HG02870 (cell line): Measurements from ENCODE around the gene LILRA2.
A peak's percentile ranks its signal among the peaks of the same experiment; 100 is the strongest.
"Not testable (repeated sequence)": the region's sequence is repeated elsewhere in the genome, so short reads cannot be mapped to it uniquely, and the experiment has no call there.

Source experiments
- ATAC-seq: cut with Tn5 transposase; IDR thresholded peaks from one replicate; pipeline ENCODE4 v1.9.1; 2021; ENCODE audit warnings: mild to moderate bottlenecking, moderate library complexity; ENCODE audit not compliant: unreplicated experiment

The LILRA2 gene

GRCh38 chr19:54608205-54608604 lies 34.6 kb downstream of the LILRA2 start:
- ATAC-seq: no peak

GRCh38 chr19:54608792-54609191 lies 35.2 kb downstream of the LILRA2 start:
- no peak for ATAC-seq

GRCh38 chr19:54609356-54609791 lies 35.8 kb downstream of the LILRA2 start:
- no peak for ATAC-seq

- no peak for ATAC-seq
Observed at GRCh38 chr19:54612428-54612827, 38.8 kb downstream of the LILRA2 start.

- no peak for ATAC-seq
Observed at GRCh38 chr19:54614726-54615125, 41.1 kb downstream of the LILRA2 start.

GRCh38 chr19:54616057-54616456 lies 42.5 kb downstream of the LILRA2 start:
- no peak for ATAC-seq

- peak; percentile 85 for ATAC-seq
Observed at GRCh38 chr19:54616821-54617560, 43.4 kb downstream of the LILRA2 start.

- no peak for ATAC-seq
Observed at GRCh38 chr19:54620464-54620863, 46.9 kb downstream of the LILRA2 start.

- ATAC-seq: no peak
Observed at GRCh38 chr19:54622431-54622830, 48.8 kb downstream of the LILRA2 start.

- not testable (repeated sequence) for ATAC-seq
Observed at GRCh38 chr19:54624234-54624633, 50.6 kb downstream of the LILRA2 start.

GRCh38 chr19:54624934-54625730 lies 51.5 kb downstream of the LILRA2 start:
- not testable (repeated sequence) for ATAC-seq

GRCh38 chr19:54626757-54627156 lies 53.2 kb downstream of the LILRA2 start:
- no peak for ATAC-seq

- ATAC-seq: not testable (repeated sequence)
Observed at GRCh38 chr19:54627912-54628311, 54.3 kb downstream of the LILRA2 start.

GRCh38 chr19:54630262-54630661 lies 56.7 kb downstream of the LILRA2 start, which contains the start of gene LILRB1:
TSS of gene LILRB1 (plus strand) at chr19:54630484. CDS start at chr19:54631074, 590 bp downstream.
- ATAC-seq: not testable (repeated sequence)

GRCh38 chr19:54630782-54631181 lies 57.2 kb downstream of the LILRA2 start:
- ATAC-seq: no peak

- not testable (repeated sequence) for ATAC-seq
Observed at GRCh38 chr19:54631489-54632337, 58.1 kb downstream of the LILRA2 start.

GRCh38 chr19:54632517-54632916 lies 58.9 kb downstream of the LILRA2 start:
- not testable (repeated sequence) for ATAC-seq

- no peak for ATAC-seq
Observed at GRCh38 chr19:54633401-54633800, 59.8 kb downstream of the LILRA2 start.

GRCh38 chr19:54636081-54636480 lies 62.5 kb downstream of the LILRA2 start:
- ATAC-seq: not testable (repeated sequence)

GRCh38 chr19:54638683-54639082 lies 65.1 kb downstream of the LILRA2 start:
- ATAC-seq: no peak
